ENCODE results near the gene MTHFD2L.

- no peak for TF ChIP-seq CTCF (IDR thresholded peaks at IDR 0.05; ENCODE audit: insufficient read depth, low read depth, low read length)
- no peak for TF ChIP-seq EZH2 (IDR thresholded peaks at IDR 0.05; ENCODE audit: insufficient read depth, low read length)
These were observed 146.2 kb downstream of the MTHFD2L start for GRCh38 chr4:74304095-74304625.
